Muscle of arm (tissue), 14 donors: Measurements from ENCODE around the gene CXADR. TPM values are rescaled to one million over a fixed set of nuclear protein-coding genes. Genes with fewer than 3 reads are reported as not detected.
"Not testable (repeated sequence)": the region's sequence is repeated elsewhere in the genome, so short reads cannot be mapped to it uniquely, and the experiment has no call there.

Source experiments
- DNase-seq: peaks from one replicate; pipeline ENCODE4 v3.0.0-alpha.2; 2013
- long read RNA-seq, 11 donors: transcript quantifications; one replicate each; lab custom pipeline, GENCODE V29; 2026
- polyA plus RNA-seq, 12 donors: library from polyadenylated mRNA; unstranded; fragments of 120-200 nt; gene quantifications; one replicate each; pipeline ENCODE4 v1.2.1, GENCODE V29; 2013; ENCODE audit not compliant: insufficient read length in 12 of 12

CXADR gene
- 10 to 100 TPM in 1 of 12 donors, 1 to 10 TPM in 5, under 1 TPM in 5, not detected in 1; 0.48 to 21.2 (median 1.0) TPM for polyA plus RNA-seq
- long read RNA-seq, donor 1, full-length matches to known transcripts: 14 of 115 reads
- long read RNA-seq, donor 1, partial matches to known transcripts: 36 of 115 reads
- long read RNA-seq, donor 1, other reads (novel, unspliced or antisense): 65 of 115 reads
- long read RNA-seq, donor 2: 0 reads
- long read RNA-seq, donor 3: 0 reads
- long read RNA-seq, donor 4: 0 reads
- long read RNA-seq, donor 5, full-length matches to known transcripts: 1 of 1 reads
- long read RNA-seq, donor 5, partial matches to known transcripts: 0 of 1 reads
- long read RNA-seq, donor 5, other reads (novel, unspliced or antisense): 0 of 1 reads
- long read RNA-seq, donor 6: 0 reads
- long read RNA-seq, donor 7, full-length matches to known transcripts: 2 of 2 reads
- long read RNA-seq, donor 7, partial matches to known transcripts: 0 of 2 reads
- long read RNA-seq, donor 7, other reads (novel, unspliced or antisense): 0 of 2 reads
- long read RNA-seq, donor 8: 0 reads
- long read RNA-seq, donor 9, partial matches to known transcripts: 44 of 45 reads
- long read RNA-seq, donor 9, other reads (novel, unspliced or antisense): 0 of 45 reads
- long read RNA-seq, donor 10, full-length matches to known transcripts: 2 of 33 reads
- long read RNA-seq, donor 10, partial matches to known transcripts: 31 of 33 reads
- long read RNA-seq, donor 10, other reads (novel, unspliced or antisense): 0 of 33 reads
- long read RNA-seq, donor 11: 0 reads

- DNase-seq: no peak
Measured at GRCh38 chr21:17512253-17513213, at the start of gene CXADR. Gene CXADR, plus strand, starts transcription at chr21:17513043. Its CDS starts 87 bp downstream, at chr21:17513130.

GRCh38 chr21:17466166-17466565, 46.7 kb upstream of the CXADR start:
- no peak for DNase-seq

GRCh38 chr21:17467392-17467791, 45.5 kb upstream of the CXADR start:
- no peak for DNase-seq

DNA sequence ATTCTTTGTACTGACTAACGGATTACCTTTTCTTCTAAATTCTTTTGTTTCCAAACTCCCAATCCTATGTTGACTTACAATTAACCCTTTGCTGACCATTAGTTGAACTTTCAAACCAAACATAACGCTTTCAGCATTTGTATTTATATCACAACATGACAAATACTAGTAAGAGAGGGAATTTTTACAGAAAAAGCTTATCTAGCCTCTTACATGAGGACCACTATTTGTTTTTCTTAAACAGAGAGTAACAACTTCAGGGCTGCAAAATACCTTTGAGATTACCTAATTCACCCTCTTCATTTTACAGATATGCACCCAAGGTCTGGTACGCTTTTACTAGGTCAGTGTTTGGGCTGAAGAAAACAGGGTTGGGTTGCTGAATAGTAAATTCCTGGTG, 45.0 kb upstream of the CXADR start:
- DNase-seq: no peak

- no peak for DNase-seq
Measured at GRCh38 chr21:17468698-17469097, 44.1 kb upstream of the CXADR start.

DNA sequence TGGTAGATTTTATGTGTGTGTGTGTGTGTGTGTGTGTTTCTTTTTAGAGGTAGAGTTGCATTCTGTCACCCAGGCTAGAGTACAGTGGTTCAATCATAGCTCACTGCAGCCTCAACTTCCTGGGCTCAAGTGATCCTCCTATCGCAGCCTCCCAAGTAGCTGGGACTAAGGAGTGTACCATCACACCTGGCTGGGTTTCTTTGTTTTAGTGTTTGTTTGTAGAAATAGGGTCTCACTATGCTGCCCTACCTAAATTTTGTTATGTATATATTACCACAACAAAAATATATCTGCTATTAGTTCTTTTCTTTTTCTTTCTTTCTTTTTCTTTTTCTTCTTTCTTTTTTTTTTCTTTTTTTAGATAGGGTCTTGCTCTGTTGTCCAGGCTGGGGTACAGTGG, 43.1 kb upstream of the CXADR start:
- DNase-seq: no peak

- DNase-seq: no peak
Measured at GRCh38 chr21:17472182-17472581, 40.7 kb upstream of the CXADR start.

- DNase-seq: no peak
Measured at GRCh38 chr21:17472592-17473271, 40.1 kb upstream of the CXADR start.

GRCh38 chr21:17476006-17476405, 36.8 kb upstream of the CXADR start:
- no peak for DNase-seq

DNA sequence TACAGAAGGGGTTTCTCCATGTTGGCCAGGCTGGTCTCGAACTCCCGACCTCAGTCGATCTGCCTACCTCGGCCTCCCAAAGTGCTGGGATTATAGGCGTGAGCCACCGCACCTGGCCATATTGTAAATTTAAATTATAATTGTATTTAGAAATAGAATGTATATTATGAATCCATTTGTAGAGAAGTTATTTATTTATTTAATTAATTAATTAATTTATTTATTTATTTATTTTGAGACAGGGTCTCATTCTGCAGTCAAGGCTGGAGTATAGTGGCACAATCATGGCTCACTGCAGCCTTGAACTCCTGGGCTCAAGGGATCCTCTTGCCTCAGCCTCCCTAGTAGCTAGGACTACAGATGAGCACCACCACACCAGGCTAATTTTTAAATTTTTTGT, 34.7 kb upstream of the CXADR start:
- DNase-seq: not testable (repeated sequence)

DNA sequence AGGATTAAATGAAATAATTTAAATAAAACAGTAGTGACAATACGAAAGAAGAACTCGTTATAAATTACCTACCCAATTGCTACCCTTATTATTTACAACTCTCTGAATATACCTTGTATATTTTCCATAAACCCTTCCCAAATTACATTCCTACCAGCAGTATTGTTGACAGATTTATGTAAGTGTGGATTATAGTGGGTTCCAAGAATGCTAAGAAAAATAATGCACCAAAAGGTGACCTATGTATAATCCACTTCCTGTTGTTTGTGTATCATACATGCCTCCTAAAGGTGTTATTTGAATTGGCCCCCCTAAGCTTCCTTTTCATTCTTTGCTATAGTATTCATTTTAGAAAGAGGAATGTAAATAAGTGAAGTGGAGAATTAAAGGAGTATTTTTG, 33.2 kb upstream of the CXADR start:
- DNase-seq: no peak

DNA sequence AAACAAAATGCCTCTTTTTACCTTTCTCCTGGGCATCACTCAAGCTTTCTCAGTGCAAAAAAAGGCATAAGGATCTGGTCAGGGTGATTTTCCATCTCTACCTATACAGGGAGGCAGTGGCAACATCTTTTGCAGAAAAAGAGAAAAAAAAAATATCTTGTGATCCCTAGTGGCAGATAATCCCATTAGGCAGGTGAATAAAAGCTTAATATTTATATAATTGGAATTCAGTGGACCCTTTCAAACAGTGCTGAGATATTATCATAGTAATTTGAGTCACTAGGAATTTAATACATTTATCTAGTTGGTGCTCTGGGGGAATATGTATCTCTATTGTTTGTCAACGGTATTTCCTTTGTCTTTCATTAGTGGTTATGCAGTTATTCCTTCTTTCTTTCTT, 29.9 kb upstream of the CXADR start:
- no peak for DNase-seq

- DNase-seq: no peak
Measured at GRCh38 chr21:17488620-17489019, 24.2 kb upstream of the CXADR start.

- DNase-seq: not testable (repeated sequence)
Measured at GRCh38 chr21:17489565-17489964, 23.3 kb upstream of the CXADR start.

GRCh38 chr21:17491716-17492414, 21.0 kb upstream of the CXADR start:
- no peak for DNase-seq

DNA sequence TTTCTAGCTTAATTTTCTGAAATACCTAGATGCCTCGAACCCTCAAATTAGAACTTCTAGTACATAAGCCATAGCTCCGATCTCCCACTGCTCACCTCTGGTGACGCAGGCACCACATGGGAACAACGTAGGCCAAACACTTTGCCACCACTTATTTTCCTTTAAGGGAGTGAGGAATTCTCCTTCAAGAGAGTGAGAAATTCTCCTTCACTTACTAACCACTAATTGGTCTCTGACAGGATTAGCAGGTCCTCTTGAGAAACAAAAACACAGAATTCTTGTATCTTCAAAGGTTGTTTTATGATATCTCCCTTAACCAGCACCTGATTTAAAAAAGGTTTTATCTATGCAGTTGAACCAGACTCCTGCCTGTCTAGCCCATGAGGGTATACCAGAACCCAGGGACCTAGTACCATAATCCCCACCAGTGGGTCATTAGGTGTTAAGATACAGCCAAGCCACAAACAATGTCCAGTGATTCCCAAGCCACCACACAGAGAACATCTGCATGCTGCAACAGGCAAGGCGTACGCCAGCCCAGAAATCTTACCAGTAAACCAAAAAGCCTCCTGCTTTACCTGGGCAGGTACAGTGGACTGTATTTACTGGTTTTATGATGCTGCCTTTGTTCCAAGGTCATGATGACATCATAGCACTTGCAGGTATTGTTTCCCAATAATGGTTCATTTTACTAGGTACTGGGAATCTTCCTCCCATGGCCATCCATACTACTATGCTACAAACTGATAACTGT, 20.3 kb upstream of the CXADR start:
- no peak for DNase-seq

DNA sequence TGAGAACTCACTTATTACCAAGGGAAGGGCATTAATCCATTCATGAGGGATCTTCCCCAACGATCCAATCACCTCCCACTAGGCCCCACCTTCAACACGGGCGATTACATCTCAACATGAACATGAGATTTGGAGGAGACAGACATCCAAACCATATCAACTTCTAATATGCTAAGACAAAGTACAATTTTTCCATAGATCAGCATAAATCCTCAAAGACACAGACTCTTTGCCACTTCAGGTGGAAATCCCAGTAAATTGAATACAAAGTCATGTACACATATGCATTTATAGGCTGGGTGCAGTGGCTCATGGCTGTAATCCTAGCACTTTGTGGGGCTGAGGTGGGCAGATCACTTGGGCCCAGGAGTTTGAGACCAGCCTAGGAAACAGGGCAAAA, 18.8 kb upstream of the CXADR start:
- no peak for DNase-seq

GRCh38 chr21:17495680-17496079, 17.2 kb upstream of the CXADR start:
- no peak for DNase-seq

- DNase-seq: no peak
Measured at GRCh38 chr21:17497316-17497715, 15.5 kb upstream of the CXADR start.

DNA sequence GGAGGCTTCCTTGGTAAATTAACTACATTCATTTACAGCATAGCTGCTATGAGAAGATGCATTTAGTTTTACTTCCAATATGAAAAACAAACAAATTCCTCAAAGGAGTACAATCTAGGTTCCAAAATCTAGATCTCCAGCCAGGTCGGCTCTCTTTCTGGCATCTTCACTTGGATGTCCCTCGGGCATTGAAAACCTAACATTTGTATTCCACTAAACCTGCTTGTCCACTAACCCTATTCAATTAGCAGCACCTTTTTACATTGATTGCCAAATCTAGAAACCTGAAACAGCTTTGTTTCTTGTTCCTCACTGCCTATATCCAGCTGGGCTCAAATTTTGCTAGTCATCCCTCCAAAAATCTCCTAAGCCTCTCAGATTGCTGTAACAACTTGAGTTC, 14.3 kb upstream of the CXADR start:
- no peak for DNase-seq
